GM18507 (cell line): ENCODE data around the gene ENO4.

Source experiments
- DNase-seq: peaks from one replicate; pipeline ENCODE4 v3.0.0; 2011; ENCODE audit warnings: low read depth; ENCODE audit not compliant: insufficient read length; ENCODE audit errors: extremely low spot score
- FAIRE-seq: peaks from 2 replicates; lab custom pipeline; 2011; peaks lifted over from hg19 to GRCh38; lab: Jason Lieb, UNC

The ENO4 gene

GRCh38 chr10:116905845-116906210 lies 56.5 kb downstream of the ENO4 start:
- FAIRE-seq = no peak

GRCh38 chr10:116907245-116907987 lies 58.1 kb downstream of the ENO4 start:
- DNase-seq (no peak), FAIRE-seq (no peak)

More at GRCh38 chr10:116905845-116906210, 56.5 kb downstream of the ENO4 start:
- no peak for DNase-seq

GRCh38 chr10:116909307-116909706 lies 60.0 kb downstream of the ENO4 start:
- DNase-seq (no peak), FAIRE-seq (no peak)

GRCh38 chr10:116910910-116911309 lies 61.6 kb downstream of the ENO4 start:
- no peak for FAIRE-seq
- DNase-seq = no peak

- no peak for DNase-seq
Measured at GRCh38 chr10:116912162-116912561, 62.9 kb downstream of the ENO4 start.

GRCh38 chr10:116913695-116914094 lies 64.4 kb downstream of the ENO4 start:
- FAIRE-seq = no peak

More at GRCh38 chr10:116912162-116912561, 62.9 kb downstream of the ENO4 start:
- FAIRE-seq = no peak

GRCh38 chr10:116915340-116915739 lies 66.0 kb downstream of the ENO4 start:
- DNase-seq (no peak), FAIRE-seq (no peak)

More at GRCh38 chr10:116913695-116914094, 64.4 kb downstream of the ENO4 start:
- no peak for DNase-seq

- no peak for FAIRE-seq
- no peak for DNase-seq
Measured at GRCh38 chr10:116917481-116917880, 68.2 kb downstream of the ENO4 start.

- no peak for DNase-seq
- FAIRE-seq = no peak
Measured at GRCh38 chr10:116918583-116918982, 69.3 kb downstream of the ENO4 start.

GRCh38 chr10:116919164-116919563 lies 69.9 kb downstream of the ENO4 start:
- FAIRE-seq = no peak
- no peak for DNase-seq

- no peak for FAIRE-seq
- DNase-seq = no peak
Measured at GRCh38 chr10:116919706-116920105, 70.4 kb downstream of the ENO4 start.

- no peak for DNase-seq
- FAIRE-seq = no peak
Measured at GRCh38 chr10:116925056-116925455, 75.8 kb downstream of the ENO4 start.

GRCh38 chr10:116926426-116926825 lies 77.1 kb downstream of the ENO4 start:
- FAIRE-seq (no peak), DNase-seq (no peak)

- FAIRE-seq = no peak
- DNase-seq = no peak
Measured at GRCh38 chr10:116931806-116932205, 82.5 kb downstream of the ENO4 start.
